ENCODE measurements around the gene CDH13.

GRCh38 chr16:82824408-82824807 is 197.6 kb downstream of the CDH13 start:
- no peak for TF ChIP-seq CTCF (IDR thresholded peaks at IDR 0.05; ENCODE audit: insufficient read depth, low read length)
- no peak for TF ChIP-seq GABPA (IDR thresholded peaks at IDR 0.05; ENCODE audit: low read depth)
- TF ChIP-seq REST (IDR thresholded peaks at IDR 0.05; ENCODE audit: insufficient replicate concordance, low read depth) = no peak
